ENCODE results near the gene ZNF396.
A peak's percentile ranks its signal among the peaks of the same experiment; 100 is the strongest.

ZNF396 gene

DNA sequence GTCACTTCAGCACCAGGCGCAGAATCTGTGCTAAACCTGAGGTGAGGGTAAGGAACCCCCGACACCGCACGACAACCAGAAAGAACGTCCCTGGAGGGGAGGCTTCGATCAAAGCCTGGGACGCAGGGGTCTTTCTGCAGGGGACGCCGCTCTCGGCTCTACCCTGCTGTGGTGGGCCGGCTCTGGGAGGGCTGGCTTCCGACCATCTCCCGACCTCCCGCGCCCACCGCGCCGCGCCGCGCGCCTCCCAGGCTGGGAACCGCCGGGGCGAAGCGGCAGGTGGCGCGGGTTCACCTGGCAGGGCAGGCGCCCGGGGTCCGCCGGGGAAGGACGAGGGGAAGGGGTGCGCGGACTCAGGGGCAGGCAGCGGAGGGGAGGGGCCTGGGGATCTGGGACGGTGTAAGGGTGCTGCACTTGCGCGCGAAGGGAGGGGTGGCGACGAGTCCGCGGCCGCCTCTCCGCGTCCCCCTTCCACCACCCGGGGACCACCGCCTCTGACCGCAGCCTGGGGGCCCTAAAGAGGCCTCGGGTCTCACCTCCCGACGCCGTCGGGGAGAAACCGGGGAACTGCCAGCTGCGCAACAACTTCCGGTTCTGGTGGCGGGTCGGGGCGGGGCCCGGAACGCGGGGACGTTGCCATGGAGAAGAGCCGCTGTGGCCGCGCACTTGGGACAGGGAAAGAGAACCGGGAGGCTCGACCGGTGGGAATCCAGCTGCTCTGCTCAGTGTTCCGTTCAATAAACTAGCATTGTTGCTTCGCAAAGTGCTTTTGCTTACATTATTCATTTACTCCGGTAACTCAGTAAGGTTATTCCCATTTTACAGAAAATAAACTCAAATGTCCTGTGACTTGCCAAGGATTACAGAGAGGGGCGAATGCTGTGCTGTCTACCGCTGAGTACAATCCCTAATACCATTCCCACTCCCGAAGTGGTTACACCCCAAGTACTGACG is at the start of gene ZNF396:
TSS of gene ZNF396 (minus strand) at position 596 of the 954 bp plus-strand sequence. CDS start 3,045 bp downstream, outside the sequence.
- peak; percentile 57 for DNase-seq (ENCODE audit: low read depth)

DNA sequence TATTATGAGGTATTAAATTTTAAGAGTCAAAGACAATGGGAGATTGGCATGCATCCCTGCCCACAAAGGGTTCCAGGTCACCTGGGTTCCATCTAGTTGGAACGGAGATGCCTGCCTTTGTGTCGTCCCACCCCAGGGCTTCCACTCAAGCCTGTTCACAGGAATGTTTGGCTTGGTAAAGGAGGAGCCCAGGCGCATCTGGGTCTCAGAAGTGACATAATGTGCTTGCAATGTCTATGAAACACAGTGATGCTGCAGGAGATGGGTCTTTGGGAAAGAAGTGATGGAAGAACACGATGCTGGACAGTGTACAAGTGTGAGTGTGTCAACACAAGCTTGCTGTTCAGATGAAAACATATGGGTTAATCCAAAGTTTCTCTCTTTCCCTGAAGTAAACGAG is 49.6 kb upstream of the ZNF396 start:
- no peak for DNase-seq (ENCODE audit: low read depth)

GRCh38 chr18:35424356-35424755 is 47.2 kb upstream of the ZNF396 start:
- DNase-seq (ENCODE audit: low read depth), result no peak

DNA sequence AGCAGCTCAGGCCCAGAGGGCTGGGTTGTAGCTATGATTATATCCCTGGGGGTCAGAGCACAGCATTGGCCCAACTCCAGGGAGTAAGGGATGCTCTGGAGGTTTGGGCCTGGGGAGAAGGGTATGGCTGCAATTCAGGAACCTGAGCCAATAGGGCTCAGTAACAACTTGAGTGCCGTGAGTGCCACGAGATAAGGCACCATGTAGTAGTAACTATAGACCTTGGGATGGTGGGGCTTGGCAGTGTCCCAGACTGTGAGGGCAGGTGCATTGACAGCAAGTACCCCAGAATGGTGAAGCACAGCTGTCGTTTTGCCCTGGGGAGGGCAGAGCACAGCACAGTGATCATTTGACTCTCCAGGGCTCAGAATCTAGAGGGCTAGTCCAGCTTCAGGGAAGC is 45.1 kb upstream of the ZNF396 start:
- no peak for DNase-seq (ENCODE audit: low read depth)

GRCh38 chr18:35418610-35419009 is 41.5 kb upstream of the ZNF396 start:
- DNase-seq (ENCODE audit: low read depth), result no peak

- no peak for DNase-seq (ENCODE audit: low read depth)
These were observed 40.1 kb upstream of the ZNF396 start for GRCh38 chr18:35417223-35417622.

GRCh38 chr18:35415511-35416073 is 38.5 kb upstream of the ZNF396 start:
- DNase-seq (ENCODE audit: low read depth), result no peak

GRCh38 chr18:35413163-35413511 is 36.0 kb upstream of the ZNF396 start:
- no peak for DNase-seq (ENCODE audit: low read depth)

- no peak for DNase-seq (ENCODE audit: low read depth)
These were observed 34.7 kb upstream of the ZNF396 start for GRCh38 chr18:35411625-35412351.

GRCh38 chr18:35410561-35410960 is 33.4 kb upstream of the ZNF396 start:
- DNase-seq (ENCODE audit: low read depth), result no peak

DNA sequence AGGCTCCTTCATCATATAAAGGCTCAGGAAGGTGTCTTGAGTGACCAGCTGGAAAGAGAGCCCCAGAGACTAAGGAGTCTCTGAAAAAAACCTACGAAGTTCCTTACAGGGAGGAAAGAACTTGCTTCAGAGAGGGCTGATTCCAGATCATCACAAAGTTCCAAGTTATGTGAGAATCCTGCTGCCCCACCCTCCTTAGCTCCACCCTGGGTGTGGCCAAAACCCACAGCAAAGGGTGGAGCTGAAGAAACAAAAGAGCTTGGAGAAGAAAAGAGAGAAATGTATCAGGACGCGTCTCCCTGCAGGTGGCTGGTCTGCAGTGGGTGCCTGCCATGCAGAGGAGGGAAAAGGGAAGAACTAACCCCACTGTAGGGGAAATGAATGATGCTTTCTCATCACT is 32.8 kb upstream of the ZNF396 start:
- no peak for DNase-seq (ENCODE audit: low read depth)

GRCh38 chr18:35408843-35409261 is 31.7 kb upstream of the ZNF396 start:
- no peak for DNase-seq (ENCODE audit: low read depth)

GRCh38 chr18:35407871-35408481 is 30.8 kb upstream of the ZNF396 start:
- no peak for DNase-seq (ENCODE audit: low read depth)

- DNase-seq (ENCODE audit: low read depth), result no peak
These were observed 29.5 kb upstream of the ZNF396 start for GRCh38 chr18:35406666-35407065.

- no peak for DNase-seq (ENCODE audit: low read depth)
These were observed 20.8 kb upstream of the ZNF396 start for GRCh38 chr18:35397976-35398375.

GRCh38 chr18:35393716-35394115 is 16.6 kb upstream of the ZNF396 start:
- no peak for DNase-seq (ENCODE audit: low read depth)

GRCh38 chr18:35392375-35392774 is 15.2 kb upstream of the ZNF396 start:
- no peak for DNase-seq (ENCODE audit: low read depth)

- no peak for DNase-seq (ENCODE audit: low read depth)
These were observed 14.0 kb upstream of the ZNF396 start for GRCh38 chr18:35390951-35391700.

- DNase-seq (ENCODE audit: low read depth), result no peak
These were observed 12.0 kb upstream of the ZNF396 start for GRCh38 chr18:35389095-35389618.

- no peak for DNase-seq (ENCODE audit: low read depth)
These were observed 10.0 kb upstream of the ZNF396 start for GRCh38 chr18:35387152-35387571.

GRCh38 chr18:35386600-35387100 is 9.5 kb upstream of the ZNF396 start:
- peak; percentile 24 for DNase-seq (ENCODE audit: low read depth)

All from activated T-helper 9 cell treated with anti-CD3 and anti-CD28 coated beads, Interleukin-2, amount 50 U/mL, for 16 hours (primary cell).